Erythroblast (primary cell): ENCODE measurements around the gene DEGS2.

Experiments
- GATA1 ChIP-seq: IDR thresholded peaks from 2 replicates; pipeline ENCODE4 v1.6.1; 2011; ENCODE audit warnings: low read depth, mild to moderate bottlenecking, control low read depth, low read length, moderate library complexity
- POLR2A ChIP-seq: IDR thresholded peaks from 2 replicates; pipeline ENCODE4 v1.6.1; 2011; ENCODE audit warnings: mild to moderate bottlenecking, low read length

- TF ChIP-seq POLR2A (no peak), GATA1 (no peak)
Measured at GRCh38 chr14:100190126-100190525, 30.7 kb upstream of the DEGS2 start.
